Transverse colon (tissue), 4 donors: ENCODE data around the gene AREG. TPM values are rescaled to one million over a fixed set of nuclear protein-coding genes. Genes with fewer than 3 reads are reported as not detected.

Experiments
- DNase-seq: peaks from one replicate; pipeline ENCODE4 v3.0.0-alpha.2; 2019
- H3K27ac ChIP-seq, 4 donors: fragments of 200-600 bp; sonication (generic); 2 replicates each; pipeline ENCODE4 v1.5.1; 2016 to 2018; ENCODE audit warnings: inconsistent platforms in 4 of 4
- H3K27me3 ChIP-seq: fragments of 200-600 bp; sonication (generic); 2 replicates; pipeline ENCODE4 v1.5.1; 2017; ENCODE audit warnings: inconsistent platforms
- H3K36me3 ChIP-seq, 4 donors: fragments of 200-600 bp; sonication (generic); 2 replicates each; pipeline ENCODE4 v1.5.1; 2017 to 2019; ENCODE audit warnings: inconsistent platforms in 4 of 4
- H3K4me1 ChIP-seq, 4 donors: fragments of 200-600 bp; sonication (generic); 2 replicates each; pipeline ENCODE4 v1.5.1; 2017 to 2020; ENCODE audit warnings: inconsistent platforms in 4 of 4
- H3K4me3 ChIP-seq, 4 donors: fragments of 200-600 bp; sonication (generic); 1 replicate in 1 of 4; 2 replicates in 3 of 4; pipeline versions ENCODE4 v1.5.1 to v1.6.1; 2017 to 2019; ENCODE audit warnings: inconsistent platforms in 4 of 4
- H3K9me3 ChIP-seq, 2 donors: fragments of 200-600 bp; sonication (generic); 2 replicates each; pipeline ENCODE4 v1.5.1; 2017 to 2019; ENCODE audit warnings: inconsistent platforms in 2 of 2
- CTCF ChIP-seq, 5 experiments: fragments of 200-600 bp in 3 of 5; fragments of 450-650 bp in 2 of 5; sonication (generic) in 3 of 5; IDR thresholded peaks; 1 replicate in 2 of 5; 2 replicates in 3 of 5; pipeline ENCODE4 v1.5.1; 2016 to 2017; ENCODE audit warnings: antibody characterized with exemption in 5 of 5, inconsistent platforms in 3 of 5, mild to moderate bottlenecking in 2 of 5, moderate library complexity in 1 of 5
- EP300 ChIP-seq: sonication (generic); formaldehyde crosslinking; IDR thresholded peaks from one replicate; pipeline ENCODE4 v1.6.1; 2017; ENCODE audit warnings: antibody characterized with exemption, low read depth
- POLR2A ChIP-seq: fragments of 450-650 bp; IDR thresholded peaks from one replicate; pipeline ENCODE4 v1.6.1; 2016; ENCODE audit warnings: antibody characterized with exemption, mild to moderate bottlenecking, moderate library complexity
- POLR2AphosphoS5 ChIP-seq, 3 donors: sonication (generic); formaldehyde crosslinking; IDR thresholded peaks; one replicate each; pipeline ENCODE4 v1.6.1; 2016; ENCODE audit warnings: antibody characterized with exemption in 3 of 3
- WGBS, 2 donors: methylation state at CpG; one replicate each; pipeline ENCODE4 v1.1.5; 2018; ENCODE audit warnings: low coverage in 1 of 2; 5-methylcytosine and 5-hydroxymethylcytosine counted together
- in situ Hi-C, 4 donors: fragments of 200-750 bp; cut with MboI; loops; one replicate each; pipeline versions ENCODE4 v1.15.0 to v1.15.1; 2017; ENCODE audit warnings: low sequenced_read_pairs in 3 of 4, low pct_ligation_motif_present in 1 of 4, low pct_unique_long_range_greater_than_20kb in 1 of 4
- intact Hi-C: fragments of 100-400 bp; cut with DNase I; formaldehyde crosslinking; loops from one replicate; pipeline ENCODE4 v1.15.1; 2023; ENCODE audit warnings: low total_unique reads
- total RNA-seq, 4 donors: library from RNA; depleted of rRNA; stranded (reverse); fragments of >200 nt; gene quantifications; one replicate each; pipeline ENCODE4 v1.1.0, GENCODE V29; 2016

Gene AREG
- total RNA-seq, 4 donors from 2014 or later, result 16.4 to 44.2 (median 27.1) TPM

DNA sequence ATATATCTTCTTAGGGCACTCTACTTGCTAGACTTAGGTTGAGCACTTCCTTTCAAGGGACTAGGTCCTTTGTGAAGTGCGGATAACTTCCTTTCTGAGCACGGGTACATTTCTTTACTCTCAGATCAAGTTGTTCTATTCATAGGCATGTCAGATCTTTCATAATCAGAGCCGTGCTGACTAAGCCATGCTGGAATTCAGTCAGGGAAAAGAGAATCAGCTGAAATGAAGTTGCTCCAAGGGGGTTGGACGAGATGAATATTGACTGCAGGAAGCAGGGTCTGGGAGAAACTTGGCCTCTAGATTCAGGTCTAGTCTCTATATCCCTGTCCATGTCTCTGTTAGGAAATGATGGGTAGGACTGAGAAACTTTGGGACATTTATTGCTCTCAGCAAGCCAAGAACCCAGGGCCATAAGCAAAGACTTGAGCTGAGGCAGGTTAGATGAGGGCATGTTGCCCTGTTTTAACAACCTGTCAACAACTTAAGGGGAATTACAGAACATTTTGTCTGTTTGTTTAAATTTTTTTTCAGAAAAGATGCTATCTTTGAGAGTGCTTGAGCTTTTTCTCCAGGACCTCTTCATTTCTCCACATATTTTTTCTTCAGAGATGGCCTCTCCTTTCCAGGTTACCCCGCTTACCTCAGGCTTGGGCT, 28.3 kb downstream of the AREG start:
- intact Hi-C loops, result loop anchor here (10.0 kb wide), 1 partner anchor 1668 kb away; no protein-coding TSS in a partner anchor
- peaks cover 0 to 25% (median 5%) of the 10 kb centered on the region in 4 donors for H3K4me1 ChIP-seq
- no peaks in the 10 kb centered on the region for H3K27me3 ChIP-seq
- H3K9me3 ChIP-seq, result no peaks in the 10 kb centered on the region
- TF ChIP-seq POLR2AphosphoS5 (IDR thresholded peaks at IDR 0.05), result no peak
- no peaks in the 10 kb centered on the region for H3K36me3 ChIP-seq
- H3K4me3 ChIP-seq, result no peak overlapping the region
- DNase-seq, result no peak
- in situ Hi-C loops, result no loop called here
- WGBS, 2 donors, result 65 to 75% methylated on average over 5 of the region's 5 CpGs
- H3K27ac ChIP-seq, result no peak overlapping the region

DNA sequence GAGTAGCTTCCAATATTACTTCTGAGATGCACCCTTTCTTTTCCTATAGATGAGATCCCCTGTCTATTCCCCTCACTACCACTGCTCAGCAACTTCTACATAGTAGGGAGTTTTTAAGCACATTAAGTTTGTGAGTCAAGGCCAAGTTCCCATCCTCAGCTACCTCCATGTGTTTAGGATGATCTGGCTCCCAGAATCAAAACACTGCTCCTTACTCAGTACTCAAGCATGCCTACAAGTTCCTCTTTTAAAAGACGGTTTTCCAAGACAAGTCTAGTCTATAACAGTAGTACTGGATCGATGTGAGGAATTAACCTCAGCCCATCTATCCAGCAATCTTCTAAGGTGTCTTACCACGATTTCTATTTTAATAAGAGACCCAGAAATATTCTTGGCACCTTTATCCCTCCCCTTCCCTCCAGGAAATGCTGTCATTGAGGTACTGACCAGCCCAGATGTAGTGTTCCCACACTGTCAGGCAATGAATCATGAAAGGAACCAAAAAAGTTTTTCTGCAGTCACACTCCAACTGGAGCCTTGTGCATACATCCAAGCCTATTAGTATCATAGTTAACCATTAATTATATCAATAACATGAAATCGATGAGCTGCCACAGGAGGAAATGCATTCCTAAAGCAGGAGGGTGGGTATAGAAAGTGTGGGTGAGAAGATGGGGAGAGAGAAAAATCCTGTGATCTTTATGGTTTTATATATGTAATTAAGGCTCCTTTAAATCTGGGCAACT, 29.6 kb downstream of the AREG start:
- no peak for TF ChIP-seq POLR2A
- TF ChIP-seq EP300, result no peak
- TF ChIP-seq POLR2AphosphoS5 (IDR thresholded peaks at IDR 0.05), result no peak
- TF ChIP-seq CTCF (IDR thresholded peaks at IDR 0.05), result no peak
- Histone ChIP-seq H3K27me3 (no peaks in the 10 kb centered on the region), H3K9me3 (no peaks in the 10 kb centered on the region), H3K4me3 (no peak overlapping the region), H3K36me3 (no peaks in the 10 kb centered on the region), H3K4me1 (peaks cover 0 to 31% (median 5%) of the 10 kb centered on the region in 4 donors), H3K27ac (peak overlapping the region in 3 of 4 donors; percentile 2 to 27 (median 12))
- no peak for DNase-seq
- intact Hi-C loops, result loop anchor here (10.0 kb wide), 1 partner anchor 1670 kb away; no protein-coding TSS in a partner anchor
- in situ Hi-C loops, result no loop called here
- 25 to 37% methylated on average over 4 of the region's 4 CpGs for WGBS, 2 donors

DNA sequence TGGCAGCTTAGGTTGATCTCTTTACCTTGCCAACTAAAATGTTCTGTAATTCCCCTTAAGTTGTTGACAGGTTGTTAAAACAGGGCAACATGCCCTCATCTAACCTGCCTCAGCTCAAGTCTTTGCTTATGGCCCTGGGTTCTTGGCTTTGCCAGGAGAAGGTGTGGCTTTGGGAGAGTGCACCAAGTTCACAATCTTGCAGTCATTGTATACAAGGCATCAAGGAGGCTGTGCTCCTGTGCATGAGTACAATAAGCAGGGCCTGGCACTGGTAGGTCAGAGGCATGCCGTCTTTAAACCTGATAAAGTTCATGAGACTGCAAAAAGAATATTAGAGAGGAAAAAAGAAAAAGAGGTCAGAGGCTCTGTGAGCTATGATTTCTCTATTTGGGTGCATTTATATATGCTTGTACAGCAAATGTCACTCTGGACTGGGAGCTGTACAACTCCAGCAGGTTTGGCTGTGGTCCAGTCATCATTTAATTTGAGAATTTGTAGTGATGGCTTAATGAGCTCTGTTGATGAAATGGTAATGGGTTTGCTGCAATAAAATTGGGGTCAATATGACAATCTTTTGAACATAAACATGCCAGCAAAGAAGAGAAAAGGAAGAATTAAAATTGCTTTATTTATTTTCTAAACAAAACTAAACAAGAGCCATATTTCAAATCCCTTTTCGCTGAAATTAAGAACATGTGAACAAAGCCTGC, 30.3 kb downstream of the AREG start:
- intact Hi-C loops (loop anchor here (10.0 kb wide), 1 partner anchor 1670 kb away; no protein-coding TSS in a partner anchor), in situ Hi-C loops (no loop called here)
- 40 to 43% methylated on average over 2 of the region's 2 CpGs for WGBS, 2 donors
- DNase-seq, result peak; percentile 63
- no peaks in the 10 kb centered on the region for H3K36me3 ChIP-seq
- H3K4me3 ChIP-seq, result no peak overlapping the region
- peak overlapping the region in 1 of 4 donors; percentile 44 for H3K27ac ChIP-seq
- H3K4me1 ChIP-seq, result peaks cover 0 to 31% (median 5%) of the 10 kb centered on the region in 4 donors
- H3K9me3 ChIP-seq, result no peaks in the 10 kb centered on the region
- TF ChIP-seq POLR2AphosphoS5 (IDR thresholded peaks at IDR 0.05) (no peak), POLR2A (no peak), CTCF (IDR thresholded peaks at IDR 0.05) (no peak), EP300 (no peak)
- H3K27me3 ChIP-seq, result no peaks in the 10 kb centered on the region

GRCh38 chr4:74475946-74476345, 31.0 kb downstream of the AREG start:
- peaks cover 0 to 31% (median 5%) of the 10 kb centered on the region in 4 donors for H3K4me1 ChIP-seq
- H3K27ac ChIP-seq, result no peak overlapping the region
- intact Hi-C loops, result loop anchor here (10.0 kb wide), 1 partner anchor 1671 kb away; no protein-coding TSS in a partner anchor
- H3K36me3 ChIP-seq, result no peaks in the 10 kb centered on the region
- H3K4me3 ChIP-seq, result no peak overlapping the region
- in situ Hi-C loops, result no loop called here
- 63 to 68% methylated on average over 3 of the region's 3 CpGs for WGBS, 2 donors
- DNase-seq, result no peak
- no peaks in the 10 kb centered on the region for H3K27me3 ChIP-seq
- TF ChIP-seq CTCF (IDR thresholded peaks at IDR 0.05) (no peak), POLR2AphosphoS5 (IDR thresholded peaks at IDR 0.05) (no peak), POLR2A (no peak), EP300 (no peak)
- H3K9me3 ChIP-seq, result no peaks in the 10 kb centered on the region
